ENCODE measurements around the gene TUBGCP5. TPM values are rescaled to one million over a fixed set of nuclear protein-coding genes. Genes with fewer than 3 reads are reported as not detected.

TUBGCP5 gene
- total and polyA plus RNA-seq, 2 experiments from 2014 or later = 12.0 to 21.7 TPM

GRCh38 chr15:22980189-22981050 is 58.9 kb downstream of the TUBGCP5 start, which contains the start of gene CYFIP1 (continued):
- TF ChIP-seq ZNF462 (CRISPR knock-in tag; IDR thresholded peaks at IDR 0.05) = no peak

GRCh38 chr15:22979238-22980188 is 59.9 kb downstream of the TUBGCP5 start:
- peak; percentile 57 for ATAC-seq
- H4K20me1 ChIP-seq (replicated peaks; ENCODE audit: insufficient read depth) = peaks cover 35% of the 10 kb centered on the region
- peaks cover 43% of the 10 kb centered on the region for H3K79me2 ChIP-seq (replicated peaks; ENCODE audit: insufficient read depth)
- no peaks in the 10 kb centered on the region for H3K36me3 ChIP-seq (ENCODE audit: insufficient read depth)
- peak overlapping the region; percentile 93 for H3K4me2 ChIP-seq
- no peak overlapping the region for H3K27ac ChIP-seq (ENCODE audit: low read depth)
- peak overlapping the region; percentile 94 for H2AFZ ChIP-seq
- H3K4me3 Mint-ChIP-seq = peak overlapping the region; percentile 92
- peaks cover 9% of the 10 kb centered on the region; the same call in 1 of the 2 replicates for H3K4me1 ChIP-seq (ENCODE audit: insufficient read depth)
- peaks cover 7% of the 10 kb centered on the region; the same call in 1 of the 2 replicates for H3F3A ChIP-seq (replicated peaks; ENCODE audit: low read depth)
- no peaks in the 10 kb centered on the region for H3K9me2 ChIP-seq (ENCODE audit: insufficient read depth)
- H3K4me3 ChIP-seq = peak overlapping the region; percentile 90
- peaks cover 40% of the 10 kb centered on the region for H3K27me3 Mint-ChIP-seq (ENCODE audit: insufficient read depth, low read depth, poor library complexity)
- H3K9me3 Mint-ChIP-seq = peaks cover 5% of the 10 kb centered on the region; the same call in 1 of the 3 replicates
- H3K27ac Mint-ChIP-seq = peak overlapping the region; percentile 24; the same call in 1 of the 2 replicates
- no peaks in the 10 kb centered on the region; the same call in 2 of the 3 replicates for H3K36me3 Mint-ChIP-seq (ENCODE audit: low read depth)
- H3K4me1 Mint-ChIP-seq = peaks cover 11% of the 10 kb centered on the region; the same call in 2 of the 3 replicates
- H3K27me3 ChIP-seq (ENCODE audit: insufficient read depth) = peaks cover 46% of the 10 kb centered on the region
- DNase-seq (ENCODE audit: low spot score) = peak; percentile 78
- no peak for TF ChIP-seq ZNF462 (CRISPR knock-in tag; IDR thresholded peaks at IDR 0.05)
- TF ChIP-seq CTCF (conservative IDR thresholded peaks at IDR 0.05; ENCODE audit: low read depth in 2 of 2) = no peak
